CD4-positive, alpha-beta T cell (primary cell): ENCODE data around the gene TLK2. TPM values are rescaled to one million over a fixed set of nuclear protein-coding genes. Genes with fewer than 3 reads are reported as not detected.
"Not testable (repeated sequence)": the region's sequence is repeated elsewhere in the genome, so short reads cannot be mapped to it uniquely, and the experiment has no call there.

Experiments used
- ATAC-seq: fragments of 200-7000 bp; cut with Tn5 transposase; one replicate; pipeline ENCODE4 v1.10.0; 2022; ENCODE audit warnings: mild to moderate bottlenecking; ENCODE audit not compliant: poor library complexity
- CTCF ChIA-PET: fragments of 350-600 bp; sonication (Branson Sonifier 250); formaldehyde crosslinking; loops from one replicate; lab custom pipeline; 2021; ENCODE audit warnings: antibody characterized with exemption, inconsistent platforms; lab: Charles Lee
- POLR2A ChIA-PET: fragments of 350-600 bp; sonication (Branson Sonifier 250); formaldehyde crosslinking; loops from one replicate; lab custom pipeline; 2021; ENCODE audit warnings: antibody characterized with exemption, inconsistent platforms; lab: Charles Lee
- DNase-seq, 14 experiments: peaks; one replicate each; pipeline ENCODE4 v3.0.0-alpha.2; 2013 to 2020; ENCODE audit warnings: mixed read lengths in 2 of 14
- H3K27ac ChIP-seq, 2 donors: one replicate each; pipeline versions ENCODE4 v1.5.1 to v1.7.0; 2013; ENCODE audit warnings: low read length in 2 of 2, low read depth in 1 of 2, mild to moderate bottlenecking in 1 of 2
- H3K27me3 ChIP-seq, 2 experiments: 1 replicate in 1 of 2; 2 replicates in 1 of 2; pipeline versions ENCODE4 v1.6.1 to v1.7.0; 2013; ENCODE audit warnings: low read length in 2 of 2, control low read depth in 1 of 2, mild to moderate bottlenecking in 1 of 2, moderate library complexity in 1 of 2; ENCODE audit not compliant: insufficient read depth in 2 of 2, control insufficient read depth in 1 of 2
- H3K36me3 ChIP-seq: one replicate; pipeline ENCODE4 v1.6.1; 2013; ENCODE audit warnings: low read length, control low read depth; ENCODE audit not compliant: insufficient read depth
- H3K4me1 ChIP-seq: one replicate; pipeline ENCODE4 v1.6.1; 2013; ENCODE audit warnings: low read length, control low read depth; ENCODE audit not compliant: insufficient read depth
- H3K4me3 ChIP-seq: one replicate; pipeline ENCODE4 v1.5.1; 2013; ENCODE audit warnings: mild to moderate bottlenecking, low read length, moderate library complexity
- H3K9me3 ChIP-seq, 2 experiments: 1 replicate in 1 of 2; 2 replicates in 1 of 2; pipeline versions ENCODE4 v1.6.1 to v1.7.0; 2013; ENCODE audit warnings: low read length in 2 of 2, mild to moderate bottlenecking in 2 of 2, control low read depth in 1 of 2, moderate library complexity in 1 of 2; ENCODE audit not compliant: control insufficient read depth in 1 of 2, insufficient read depth in 1 of 2
- H3K27ac Mint-ChIP-seq: one replicate; pipeline ENCODE4 v1.8.0; 2020; ENCODE audit warnings: mixed read lengths
- H3K27me3 Mint-ChIP-seq: one replicate; pipeline ENCODE4 v1.8.0; 2021; ENCODE audit warnings: mixed read lengths
- H3K36me3 Mint-ChIP-seq: one replicate; pipeline ENCODE4 v1.8.0; 2021; ENCODE audit warnings: low read depth, mixed read lengths
- H3K4me1 Mint-ChIP-seq: one replicate; pipeline ENCODE4 v1.8.0; 2021; ENCODE audit warnings: low read depth, mixed read lengths
- H3K4me3 Mint-ChIP-seq: one replicate; pipeline ENCODE4 v1.8.0; 2020; ENCODE audit warnings: mild to moderate bottlenecking, mixed read lengths
- H3K9me3 Mint-ChIP-seq: one replicate; pipeline ENCODE4 v1.8.0; 2020; ENCODE audit warnings: mixed read lengths
- CTCF ChIP-seq: fragments of 200-600 bp; IDR thresholded peaks from one replicate; pipeline ENCODE4 v1.8.0; 2022; ENCODE audit warnings: antibody characterized with exemption, mild to moderate bottlenecking
- intact Hi-C, 2 experiments: fragments of 100-400 bp; cut with DNase I in 1 of 2; cut with micrococcal nuclease in 1 of 2; formaldehyde crosslinking; loops; one replicate each; pipeline versions ENCODE4 v1.15.1 to v1.9.0; 2023 to 2025; cut with DNase I, micrococcal nuclease
- total RNA-seq, 174 experiments: library from RNA in 2 of 174; stranded (reverse) in 2 of 174; gene quantifications; one replicate each; pipeline ENCODE4 v1.2.3 and lab custom pipeline; 2021 to 2026

The TLK2 gene
- total RNA-seq, 2 experiments from 2014 or later, result 85.3 to 86.5 TPM

- H3K27me3 Mint-ChIP-seq, H3K4me1 Mint-ChIP-seq, DNase-seq, H3K4me3 ChIP-seq, ATAC-seq, H3K4me3 Mint-ChIP-seq, intact Hi-C loops, H3K27ac Mint-ChIP-seq, CTCF ChIA-PET, H3K36me3 ChIP-seq, H3K27me3 ChIP-seq, H3K4me1 ChIP-seq, H3K27ac ChIP-seq, H3K9me3 ChIP-seq, H3K9me3 Mint-ChIP-seq, POLR2A ChIA-PET: not testable (repeated sequence)
- H3K36me3 Mint-ChIP-seq, result peaks cover 19% of the 10 kb centered on the region
These were observed 25.6 kb upstream of the TLK2 start for GRCh38 chr17:62453041-62453440.

GRCh38 chr17:62453656-62454055 lies 25.0 kb upstream of the TLK2 start:
- H3K4me3 ChIP-seq, H3K4me3 Mint-ChIP-seq, CTCF ChIA-PET, H3K27me3 Mint-ChIP-seq, H3K27me3 ChIP-seq, H3K9me3 ChIP-seq, POLR2A ChIA-PET, H3K4me1 Mint-ChIP-seq, H3K4me1 ChIP-seq, intact Hi-C loops, H3K36me3 ChIP-seq, H3K9me3 Mint-ChIP-seq, H3K27ac ChIP-seq: not testable (repeated sequence)
- peaks cover 13% of the 10 kb centered on the region for H3K36me3 Mint-ChIP-seq
- ATAC-seq, result peak; percentile 29
- peak in 3 of 14 experiments; percentile 20 to 50 (median 30) for DNase-seq
- H3K27ac Mint-ChIP-seq, result peak overlapping the region; percentile 20

GRCh38 chr17:62454111-62454510 lies 24.5 kb upstream of the TLK2 start:
- H3K4me3 ChIP-seq, H3K36me3 ChIP-seq, H3K27ac ChIP-seq, H3K4me3 Mint-ChIP-seq, H3K9me3 Mint-ChIP-seq, DNase-seq, H3K36me3 Mint-ChIP-seq, CTCF ChIA-PET, POLR2A ChIA-PET, H3K27me3 Mint-ChIP-seq, H3K4me1 Mint-ChIP-seq, H3K27me3 ChIP-seq, intact Hi-C loops, ATAC-seq, H3K4me1 ChIP-seq, H3K9me3 ChIP-seq: not testable (repeated sequence)
- peak overlapping the region; percentile 20 for H3K27ac Mint-ChIP-seq

- no peaks in the 10 kb centered on the region for H3K9me3 Mint-ChIP-seq
- ATAC-seq (no peak), DNase-seq (no peak)
- intact Hi-C loops, result no loop called here
- H3K27ac ChIP-seq, result no peak overlapping the region
- ChIA-PET CTCF (no interaction called here), POLR2A (no interaction called here)
- no peaks in the 10 kb centered on the region for H3K9me3 ChIP-seq
- no peak overlapping the region for H3K4me3 ChIP-seq
- peaks cover 8% of the 10 kb centered on the region for H3K4me1 Mint-ChIP-seq
- H3K36me3 ChIP-seq, result no peaks in the 10 kb centered on the region
- no peak overlapping the region for H3K4me3 Mint-ChIP-seq
- no peaks in the 10 kb centered on the region for H3K27me3 ChIP-seq
- H3K27ac Mint-ChIP-seq, result no peak overlapping the region
- peaks cover 6% of the 10 kb centered on the region for H3K36me3 Mint-ChIP-seq
- peaks cover 8% of the 10 kb centered on the region for H3K4me1 ChIP-seq
- no peaks in the 10 kb centered on the region for H3K27me3 Mint-ChIP-seq
- TF ChIP-seq CTCF, result no peak
These were observed 22.6 kb upstream of the TLK2 start for GRCh38 chr17:62456016-62456415.

DNA sequence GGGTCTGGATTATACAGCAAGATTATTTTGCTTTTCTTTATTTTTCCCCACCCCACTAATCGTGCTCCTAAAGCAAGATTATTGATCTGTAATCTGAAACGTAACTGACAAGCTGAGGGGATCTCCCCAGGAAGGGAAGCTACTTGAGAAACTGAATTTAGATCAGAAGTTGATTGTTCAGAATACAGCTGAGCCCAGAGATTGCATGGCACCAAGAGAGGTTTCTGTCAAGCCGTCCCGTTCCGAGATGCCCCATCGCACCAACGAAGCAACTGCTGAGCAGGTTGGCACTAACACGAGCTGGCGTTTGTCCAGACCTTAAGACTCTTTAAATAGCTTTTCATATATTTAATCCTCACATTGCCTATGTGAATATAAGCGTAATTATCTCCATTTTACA lies 20.1 kb upstream of the TLK2 start:
- H3K4me1 ChIP-seq, H3K9me3 Mint-ChIP-seq, H3K4me1 Mint-ChIP-seq, H3K27ac Mint-ChIP-seq, CTCF ChIA-PET, H3K4me3 Mint-ChIP-seq, H3K27me3 Mint-ChIP-seq, ATAC-seq, H3K27ac ChIP-seq, POLR2A ChIA-PET, intact Hi-C loops, H3K4me3 ChIP-seq, H3K9me3 ChIP-seq, DNase-seq, H3K36me3 ChIP-seq, H3K36me3 Mint-ChIP-seq, H3K27me3 ChIP-seq: not testable (repeated sequence)

- CTCF ChIA-PET, H3K9me3 Mint-ChIP-seq, H3K4me3 Mint-ChIP-seq: not testable (repeated sequence)
These were observed 14.2 kb upstream of the TLK2 start for GRCh38 chr17:62464422-62464821.

DNA sequence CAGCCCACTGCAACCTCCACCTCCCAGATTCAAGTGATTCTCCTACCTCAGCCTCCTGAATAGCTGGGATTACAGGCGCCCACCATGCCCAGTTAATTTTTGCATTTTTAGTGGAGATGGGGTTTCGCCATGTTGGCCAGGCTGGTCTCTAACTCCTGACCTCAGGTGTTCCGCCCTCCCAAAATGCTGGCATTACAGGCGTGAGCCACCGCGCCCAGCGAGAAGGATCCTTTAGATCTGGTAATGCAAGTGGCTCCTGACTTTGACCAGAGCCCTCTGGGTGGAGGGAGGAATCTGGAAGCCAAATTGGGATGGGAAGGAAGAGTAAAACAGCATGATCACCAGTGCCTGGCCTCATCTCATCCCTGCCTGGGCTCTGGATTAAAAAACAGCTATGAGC lies 13.4 kb upstream of the TLK2 start:
- H3K4me1 Mint-ChIP-seq, H3K27me3 ChIP-seq, intact Hi-C loops, H3K9me3 Mint-ChIP-seq, H3K4me3 Mint-ChIP-seq, CTCF ChIA-PET, H3K36me3 Mint-ChIP-seq, H3K36me3 ChIP-seq, H3K27ac Mint-ChIP-seq, H3K9me3 ChIP-seq, H3K4me1 ChIP-seq, POLR2A ChIA-PET, ATAC-seq, DNase-seq, H3K27me3 Mint-ChIP-seq, H3K27ac ChIP-seq, H3K4me3 ChIP-seq: not testable (repeated sequence)

More at GRCh38 chr17:62464422-62464821, 14.2 kb upstream of the TLK2 start:
- H3K36me3 ChIP-seq, H3K9me3 ChIP-seq, H3K36me3 Mint-ChIP-seq, H3K27ac ChIP-seq, H3K27ac Mint-ChIP-seq, DNase-seq, ATAC-seq, H3K4me1 Mint-ChIP-seq, POLR2A ChIA-PET, H3K27me3 ChIP-seq, H3K4me1 ChIP-seq, H3K4me3 ChIP-seq, H3K27me3 Mint-ChIP-seq, intact Hi-C loops: not testable (repeated sequence)
